Tibial artery (tissue), 4 donors: ENCODE measurements around the gene WNT11.
A peak's percentile ranks its signal among the peaks of the same experiment; 100 is the strongest.

Source experiments
- DNase-seq, 2 donors: peaks; one replicate each; pipeline ENCODE4 v3.0.0-alpha.2; 2019
- H3K27ac ChIP-seq, 2 donors: fragments of 200-600 bp; sonication (generic) in 1 of 2; 1 replicate in 1 of 2; 2 replicates in 1 of 2; pipeline ENCODE4 v1.5.1; 2018 to 2019; ENCODE audit warnings: mild to moderate bottlenecking in 1 of 2
- H3K27me3 ChIP-seq, 2 donors: fragments of 200-600 bp; sonication (generic) in 1 of 2; one replicate each; pipeline versions ENCODE4 v1.5.1 to v1.6.0; 2016 to 2019
- H3K36me3 ChIP-seq, 3 donors: fragments of 200-600 bp; sonication (generic) in 2 of 3; one replicate each; pipeline ENCODE4 v1.5.1; 2016 to 2019; ENCODE audit warnings: mild to moderate bottlenecking in 2 of 3
- H3K4me1 ChIP-seq, 4 donors: fragments of 200-600 bp; sonication (generic) in 2 of 4; 1 replicate in 3 of 4; 2 replicates in 1 of 4; pipeline ENCODE4 v1.5.1; 2016 to 2019
- H3K4me3 ChIP-seq, 2 donors: fragments of 200-600 bp; sonication (generic) in 1 of 2; 1 replicate in 1 of 2; 2 replicates in 1 of 2; pipeline ENCODE4 v1.5.1; 2018 to 2019; ENCODE audit warnings: mild to moderate bottlenecking in 2 of 2
- H3K9me3 ChIP-seq, 3 donors: fragments of 200-600 bp; sonication (generic) in 1 of 3; one replicate each; pipeline ENCODE4 v1.5.1; 2016 to 2019
- CTCF ChIP-seq, 2 experiments: fragments of 200-600 bp in 1 of 2; fragments of 450-650 bp in 1 of 2; IDR thresholded peaks; one replicate each; pipeline ENCODE4 v1.5.1; 2017 to 2019; ENCODE audit warnings: antibody characterized with exemption in 2 of 2, mild to moderate bottlenecking in 1 of 2, moderate library complexity in 1 of 2
- intact Hi-C: fragments of 100-400 bp; cut with DNase I; formaldehyde crosslinking; loops from one replicate; pipeline ENCODE4 v1.15.0; 2023; ENCODE audit warnings: low total_unique reads

The WNT11 gene

GRCh38 chr11:76237914-76238313 is 31.6 kb upstream of the WNT11 start:
- intact Hi-C loops: loop anchor here (5.0 to 10.0 kb wide), 2 partner anchors 147 to 209 kb away; partner anchors contain the start of genes EMSY, GVQW3 and THAP12
- H3K36me3 ChIP-seq: no peaks in the 10 kb centered on the region
- H3K4me3 ChIP-seq: no peak overlapping the region
- peaks cover 0 to 9% of the 10 kb centered on the region in 2 donors for H3K27me3 ChIP-seq
- no peak overlapping the region for H3K27ac ChIP-seq
- H3K9me3 ChIP-seq: no peaks in the 10 kb centered on the region
- peaks cover 0 to 18% (median 12%) of the 10 kb centered on the region in 4 donors for H3K4me1 ChIP-seq
- TF ChIP-seq CTCF (IDR thresholded peaks at IDR 0.05): no peak
- DNase-seq: no peak

GRCh38 chr11:76237000-76237649 is 30.8 kb upstream of the WNT11 start:
- intact Hi-C loops: loop anchor here (5.0 to 10.0 kb wide), 2 partner anchors 148 to 210 kb away; partner anchors contain the start of genes EMSY, GVQW3 and THAP12
- Histone ChIP-seq H3K4me3 (no peak overlapping the region), H3K36me3 (no peaks in the 10 kb centered on the region), H3K27me3 (peaks cover 0 to 2% of the 10 kb centered on the region in 2 donors), H3K27ac (peak overlapping the region in 1 of 2 donors; percentile 83), H3K9me3 (no peaks in the 10 kb centered on the region), H3K4me1 (peaks cover 0 to 18% (median 12%) of the 10 kb centered on the region in 4 donors)
- TF ChIP-seq CTCF (IDR thresholded peaks at IDR 0.05): no peak
- DNase-seq: no peak

- H3K27me3 ChIP-seq: peaks cover 0 to under 1% of the 10 kb centered on the region in 2 donors
- H3K36me3 ChIP-seq: no peaks in the 10 kb centered on the region
- intact Hi-C loops: loop anchor here (5.0 to 10.0 kb wide), 2 partner anchors 148 to 211 kb away; partner anchors contain the start of genes EMSY, GVQW3 and THAP12
- no peaks in the 10 kb centered on the region for H3K9me3 ChIP-seq
- peaks cover 0 to 18% (median 12%) of the 10 kb centered on the region in 4 donors for H3K4me1 ChIP-seq
- H3K4me3 ChIP-seq: peak overlapping the region; percentile 77 to 83
- no peak for TF ChIP-seq CTCF (IDR thresholded peaks at IDR 0.05)
- peak in 1 of 2 donors; percentile 73 for DNase-seq
- H3K27ac ChIP-seq: peak overlapping the region; percentile 83 to 86
These were observed 30.0 kb upstream of the WNT11 start for GRCh38 chr11:76236092-76236999.

- peak overlapping the region; percentile 83 to 86 for H3K27ac ChIP-seq
- H3K4me3 ChIP-seq: peak overlapping the region; percentile 77 to 83
- DNase-seq: peak; percentile 91 to 95
- intact Hi-C loops: loop anchor here (2.0 to 10.0 kb wide), 3 partner anchors 27 to 212 kb away; partner anchors contain the start of genes EMSY, GVQW3 and THAP12
- H3K4me1 ChIP-seq: peaks cover 0 to 18% (median 12%) of the 10 kb centered on the region in 4 donors
- H3K9me3 ChIP-seq: no peaks in the 10 kb centered on the region
- H3K27me3 ChIP-seq: peaks cover 0 to 2% of the 10 kb centered on the region in 2 donors
- H3K36me3 ChIP-seq: no peaks in the 10 kb centered on the region
- no peak for TF ChIP-seq CTCF (IDR thresholded peaks at IDR 0.05)
These were observed 29.2 kb upstream of the WNT11 start for GRCh38 chr11:76235233-76236091.
